ENCODE results near the gene ARHGEF38.

ARHGEF38 gene

DNA sequence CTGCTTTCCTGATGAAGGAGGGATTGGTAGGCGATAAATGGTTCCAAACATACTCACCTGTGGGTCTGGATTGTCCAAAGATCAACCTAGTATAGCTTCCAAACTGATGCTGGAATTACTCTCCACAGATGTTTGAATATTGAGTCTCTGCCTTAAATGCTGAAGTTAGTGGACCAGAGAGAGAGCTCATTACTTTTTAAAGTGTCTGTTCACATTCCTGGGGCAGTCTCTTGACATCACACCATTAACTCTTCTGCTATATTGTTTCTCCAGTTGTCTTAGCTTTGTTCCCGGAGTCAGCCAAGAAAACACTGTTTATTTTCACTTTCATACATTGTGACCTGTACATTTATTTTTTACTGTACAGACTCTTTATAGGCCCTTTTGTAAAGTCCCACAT lies 35.4 kb downstream of the ARHGEF38 start:
- POLR2A ChIA-PET: no interaction called here
- no peak for DNase-seq (ENCODE audit: extremely low spot score)
- CTCF ChIA-PET: interaction anchor here (0.7 to 3.9 kb wide), 9 partner anchors 8 to 71 kb away, joined by 3 to 13 read pairs (median 5); no protein-coding TSS in a partner anchor
- TF ChIP-seq, protein P1, sequence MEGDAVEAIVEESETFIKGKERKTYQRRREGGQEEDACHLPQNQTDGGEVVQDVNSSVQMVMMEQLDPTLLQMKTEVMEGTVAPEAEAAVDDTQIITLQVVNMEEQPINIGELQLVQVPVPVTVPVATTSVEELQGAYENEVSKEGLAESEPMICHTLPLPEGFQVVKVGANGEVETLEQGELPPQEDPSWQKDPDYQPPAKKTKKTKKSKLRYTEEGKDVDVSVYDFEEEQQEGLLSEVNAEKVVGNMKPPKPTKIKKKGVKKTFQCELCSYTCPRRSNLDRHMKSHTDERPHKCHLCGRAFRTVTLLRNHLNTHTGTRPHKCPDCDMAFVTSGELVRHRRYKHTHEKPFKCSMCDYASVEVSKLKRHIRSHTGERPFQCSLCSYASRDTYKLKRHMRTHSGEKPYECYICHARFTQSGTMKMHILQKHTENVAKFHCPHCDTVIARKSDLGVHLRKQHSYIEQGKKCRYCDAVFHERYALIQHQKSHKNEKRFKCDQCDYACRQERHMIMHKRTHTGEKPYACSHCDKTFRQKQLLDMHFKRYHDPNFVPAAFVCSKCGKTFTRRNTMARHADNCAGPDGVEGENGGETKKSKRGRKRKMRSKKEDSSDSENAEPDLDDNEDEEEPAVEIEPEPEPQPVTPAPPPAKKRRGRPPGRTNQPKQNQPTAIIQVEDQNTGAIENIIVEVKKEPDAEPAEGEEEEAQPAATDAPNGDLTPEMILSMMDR (IDR thresholded peaks at IDR 0.05; ENCODE audit: control extremely low read depth, extremely low read depth, low read depth, missing control alignments): no peak

- ChIA-PET POLR2A (no interaction called here), CTCF (interaction anchor here (0.7 to 3.9 kb wide), 10 partner anchors 8 to 80 kb away, joined by 3 to 13 read pairs (median 4); no protein-coding TSS in a partner anchor)
- TF ChIP-seq, protein P1 (IDR thresholded peaks at IDR 0.05; ENCODE audit: control extremely low read depth, extremely low read depth, low read depth, missing control alignments): no peak
- no peak for DNase-seq (ENCODE audit: extremely low spot score)
These were observed 35.8 kb downstream of the ARHGEF38 start for GRCh38 chr4:105588252-105588651.

DNA sequence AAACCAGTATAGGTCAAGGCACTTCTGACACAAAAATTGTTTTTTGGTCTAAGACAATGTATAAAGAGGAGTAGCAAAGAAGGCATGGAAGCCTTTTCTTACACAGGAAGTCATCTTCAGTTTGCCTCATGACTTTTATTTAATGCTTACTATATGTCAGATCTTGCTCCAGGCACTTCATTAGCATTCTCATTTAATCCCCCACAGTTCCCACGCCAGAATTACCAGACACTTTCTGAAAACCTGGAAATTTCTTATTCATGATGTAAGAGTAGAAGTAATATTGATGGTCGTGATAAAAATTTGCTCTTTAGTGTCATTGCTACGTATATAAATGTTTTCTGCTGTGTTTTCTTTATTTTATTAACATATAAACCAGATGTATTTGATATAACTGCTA lies 39.2 kb downstream of the ARHGEF38 start:
- no peak for DNase-seq (ENCODE audit: extremely low spot score)
- POLR2A ChIA-PET: no interaction called here
- CTCF ChIA-PET: no interaction called here
- TF ChIP-seq, protein P1 (IDR thresholded peaks at IDR 0.05; ENCODE audit: control extremely low read depth, extremely low read depth, low read depth, missing control alignments): no peak

GRCh38 chr4:105594099-105595010 lies 41.9 kb downstream of the ARHGEF38 start:
- POLR2A ChIA-PET: no interaction called here
- CTCF ChIA-PET: interaction anchor here (1.0 kb wide), 1 partner anchor 10 kb away, joined by 3 read pairs; no protein-coding TSS in a partner anchor
- TF ChIP-seq, protein P1 (IDR thresholded peaks at IDR 0.05; ENCODE audit: control extremely low read depth, extremely low read depth, low read depth, missing control alignments): no peak
- peak; percentile 27 for DNase-seq (ENCODE audit: extremely low spot score)

- POLR2A ChIA-PET: interaction anchor here (0.6 kb wide), 1 partner anchor 117 kb away, joined by 4 read pairs; no protein-coding TSS in a partner anchor
- DNase-seq (ENCODE audit: extremely low spot score): no peak
- TF ChIP-seq, protein P1 (IDR thresholded peaks at IDR 0.05; ENCODE audit: control extremely low read depth, extremely low read depth, low read depth, missing control alignments): no peak
- CTCF ChIA-PET: interaction anchor here (1.0 to 1.9 kb wide), 2 partner anchors 9 to 34 kb away, joined by 3 to 13 read pairs; no protein-coding TSS in a partner anchor
These were observed 44.3 kb downstream of the ARHGEF38 start for GRCh38 chr4:105596684-105597083.

- POLR2A ChIA-PET: no interaction called here
- CTCF ChIA-PET: no interaction called here
- TF ChIP-seq, protein P1 (IDR thresholded peaks at IDR 0.05; ENCODE audit: control extremely low read depth, extremely low read depth, low read depth, missing control alignments): no peak
- no peak for DNase-seq (ENCODE audit: extremely low spot score)
These were observed 45.6 kb downstream of the ARHGEF38 start for GRCh38 chr4:105598052-105598451.

All from GM10248 (cell line).